H9 (cell line): Measurements from ENCODE around the gene MBD5. TPM values are rescaled to one million over a fixed set of nuclear protein-coding genes. Genes with fewer than 3 reads are reported as not detected.

Experiments
- DNase-seq: peaks from one replicate; pipeline ENCODE4 v3.0.0-alpha.2; 2017
- H2AFZ ChIP-seq: one replicate; pipeline ENCODE4 v1.6.1; 2013; ENCODE audit warnings: mild to moderate bottlenecking, low read length, control low read depth, moderate library complexity
- H2AK5ac ChIP-seq: 2 replicates; pipeline ENCODE4 v1.6.1; 2013; ENCODE audit warnings: low read length, control low read depth, mixed read lengths; ENCODE audit not compliant: insufficient read length
- H2BK120ac ChIP-seq: one replicate; pipeline ENCODE4 v1.6.1; 2013; ENCODE audit warnings: low read depth, mild to moderate bottlenecking, low read length, control low read depth, inconsistent platforms; ENCODE audit not compliant: poor library complexity, severe bottlenecking
- H2BK12ac ChIP-seq: 2 replicates; pipeline ENCODE4 v1.6.1; 2013; ENCODE audit warnings: low read length, control low read depth, mixed read lengths, low read depth; ENCODE audit not compliant: insufficient read length
- H2BK15ac ChIP-seq: 2 replicates; pipeline ENCODE4 v1.6.1; 2013; ENCODE audit warnings: low read depth, low read length, control low read depth
- H2BK20ac ChIP-seq: one replicate; pipeline ENCODE4 v1.6.1; 2013; ENCODE audit warnings: low read depth, mild to moderate bottlenecking, low read length, control low read depth, inconsistent platforms; ENCODE audit not compliant: poor library complexity, severe bottlenecking
- H2BK5ac ChIP-seq: 2 replicates; pipeline ENCODE4 v1.6.1; 2013; ENCODE audit warnings: low read length, control low read depth, mixed read lengths; ENCODE audit not compliant: insufficient read length
- H3K14ac ChIP-seq: 2 replicates; pipeline ENCODE4 v1.6.1; 2013; ENCODE audit warnings: low read length, control low read depth; ENCODE audit not compliant: insufficient read depth
- H3K18ac ChIP-seq: 2 replicates; pipeline ENCODE4 v1.6.1; 2013; ENCODE audit warnings: low read depth, mild to moderate bottlenecking, mixed read lengths, low read length, control low read depth; ENCODE audit not compliant: insufficient read length
- H3K23ac ChIP-seq: 2 replicates; pipeline ENCODE4 v1.6.1; 2013; ENCODE audit warnings: low read length, control low read depth, mixed read lengths, low read depth; ENCODE audit not compliant: insufficient read length
- H3K23me2 ChIP-seq: 2 replicates; pipeline ENCODE4 v1.6.1; 2013; ENCODE audit warnings: low read depth, mild to moderate bottlenecking, mixed read lengths, low read length, control low read depth; ENCODE audit not compliant: insufficient read length, poor library complexity, severe bottlenecking
- H3K27ac ChIP-seq: 2 replicates; pipeline ENCODE4 v1.5.1; 2013; ENCODE audit warnings: low read length, control low read depth, mixed read lengths, low read depth; ENCODE audit not compliant: insufficient read length
- H3K27me3 ChIP-seq: 2 replicates; pipeline ENCODE4 v1.6.1; 2013; ENCODE audit warnings: low read length, control low read depth, inconsistent platforms; ENCODE audit not compliant: insufficient read depth
- H3K4ac ChIP-seq: 2 replicates; pipeline ENCODE4 v1.6.1; 2013; ENCODE audit warnings: low read depth, mild to moderate bottlenecking, control low read depth, inconsistent platforms, low read length, moderate library complexity
- H3K4me1 ChIP-seq: 2 replicates; pipeline ENCODE4 v1.6.1; 2013; ENCODE audit warnings: low read length, control low read depth, inconsistent platforms; ENCODE audit not compliant: insufficient read depth
- H3K4me2 ChIP-seq: 2 replicates; pipeline ENCODE4 v1.6.1; 2013; ENCODE audit warnings: low read length, control low read depth, mixed read lengths; ENCODE audit not compliant: insufficient read length, insufficient read depth
- H3K56ac ChIP-seq: 2 replicates; pipeline ENCODE4 v1.6.1; 2013; ENCODE audit warnings: low read depth, mild to moderate bottlenecking, mixed read lengths, low read length, control low read depth; ENCODE audit not compliant: insufficient read length
- H3K79me1 ChIP-seq: 2 replicates; pipeline ENCODE4 v1.6.1; 2013; ENCODE audit warnings: low read depth, mild to moderate bottlenecking, moderate library complexity, low read length, control low read depth, inconsistent platforms; ENCODE audit not compliant: insufficient read depth, poor library complexity, severe bottlenecking
- H3K79me2 ChIP-seq: 2 replicates; pipeline ENCODE4 v1.6.1; 2013; ENCODE audit warnings: low read length, control low read depth, inconsistent platforms; ENCODE audit not compliant: insufficient read depth
- H3K9ac ChIP-seq: 2 replicates; pipeline ENCODE4 v1.6.1; 2013; ENCODE audit warnings: low read length, control low read depth, mixed read lengths; ENCODE audit not compliant: insufficient read length; ENCODE audit errors: extremely low read depth
- H3K9me3 ChIP-seq: one replicate; pipeline ENCODE4 v1.6.1; 2013; ENCODE audit warnings: low read depth, low read length, inconsistent platforms; ENCODE audit not compliant: control insufficient read depth
- H3T11ph ChIP-seq: one replicate; pipeline ENCODE4 v1.6.1; 2013; ENCODE audit warnings: mild to moderate bottlenecking, low read length, control low read depth, inconsistent platforms
- H4K20me1 ChIP-seq: one replicate; pipeline ENCODE4 v1.6.1; 2013; ENCODE audit not compliant: control insufficient read depth, insufficient read length, insufficient read depth
- H4K5ac ChIP-seq: 2 replicates; pipeline ENCODE4 v1.6.1; 2013; ENCODE audit warnings: low read depth, mild to moderate bottlenecking, mixed read lengths, low read length, control low read depth; ENCODE audit not compliant: insufficient read length
- H4K8ac ChIP-seq: replicated peaks from 2 replicates; pipeline ENCODE4 v1.6.1; 2013; ENCODE audit warnings: low read length, control low read depth, mixed read lengths, low read depth; ENCODE audit not compliant: insufficient read length
- H4K91ac ChIP-seq: 2 replicates; pipeline ENCODE4 v1.6.1; 2013; ENCODE audit warnings: low read depth, mild to moderate bottlenecking, moderate library complexity, mixed read lengths, low read length, control low read depth; ENCODE audit not compliant: insufficient read length
- H3K27ac Mint-ChIP-seq, 3 experiments: 2 replicates in 2 of 3; 3 replicates in 1 of 3; pipeline ENCODE4 v1.8.0; 2020 to 2021; ENCODE audit warnings: mixed read lengths in 3 of 3, mild to moderate bottlenecking in 1 of 3, moderate library complexity in 1 of 3
- H3K27me3 Mint-ChIP-seq: 2 replicates; pipeline ENCODE4 v1.8.0; 2021; ENCODE audit warnings: low read depth, mild to moderate bottlenecking, moderate library complexity, mixed read lengths
- H3K36me3 Mint-ChIP-seq, 3 experiments: 2 replicates in 2 of 3; 3 replicates in 1 of 3; pipeline ENCODE4 v1.8.0; 2020 to 2021; ENCODE audit warnings: low read depth in 3 of 3, mixed read lengths in 3 of 3; ENCODE audit not compliant: insufficient read depth in 1 of 3
- H3K4me1 Mint-ChIP-seq, 2 experiments: 2 replicates each; pipeline ENCODE4 v1.8.0; 2020; ENCODE audit warnings: mixed read lengths in 2 of 2
- H3K4me3 Mint-ChIP-seq, 2 experiments: 2 replicates in 1 of 2; 3 replicates in 1 of 2; pipeline ENCODE4 v1.8.0; 2020 to 2021; ENCODE audit warnings: mild to moderate bottlenecking in 2 of 2, mixed read lengths in 2 of 2, moderate library complexity in 1 of 2
- H3K9me3 Mint-ChIP-seq, 2 experiments: 2 replicates in 1 of 2; 3 replicates in 1 of 2; pipeline ENCODE4 v1.8.0; 2020; ENCODE audit warnings: mild to moderate bottlenecking in 2 of 2, mixed read lengths in 2 of 2, moderate library complexity in 1 of 2
- CTCF ChIP-seq: fragments of 200-600 bp; sonication (generic); conservative IDR thresholded peaks from 3 replicates; pipeline ENCODE4 v1.8.0; 2021; ENCODE audit warnings: antibody characterized with exemption, mild to moderate bottlenecking
- WGBS: extraction: QIAGEN DNeasy Blood & Tissue Kit; methylation state at CpG from one replicate; pipeline ENCODE4 v1.1.7; 2013; ENCODE audit warnings: missing lambda C conversion rate, low lambda C conversion rate, mixed read lengths; ENCODE audit not compliant: insufficient read length; ENCODE audit errors: extremely low coverage; 5-methylcytosine and 5-hydroxymethylcytosine counted together
- total RNA-seq: library from RNA; stranded (reverse); gene quantifications from 2 replicates; pipeline ENCODE4 v1.2.1, GENCODE V29; 2021

MBD5 gene
- total RNA-seq, 1 experiment from 2014 or later: 23.1 TPM

DNA sequence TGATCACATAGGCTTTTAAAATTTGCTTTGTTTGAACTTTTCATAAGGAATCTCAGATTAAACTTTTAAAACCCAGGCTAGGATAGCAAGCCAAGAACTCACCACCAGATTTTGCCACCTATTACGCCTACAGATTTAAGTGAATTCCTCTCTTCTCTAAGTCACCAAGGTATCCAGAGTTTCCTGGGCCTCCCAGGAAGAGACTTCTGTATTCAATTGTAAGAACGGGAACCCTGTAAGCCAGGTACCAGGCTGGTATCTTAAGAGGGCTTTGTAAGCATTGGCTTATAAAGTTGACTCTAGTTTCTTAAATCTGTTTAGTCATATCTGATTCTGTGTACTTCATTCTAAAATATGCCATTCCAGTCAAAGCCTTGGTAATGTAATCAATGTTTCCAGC, 285.1 kb downstream of the MBD5 start:
- no CpG with 5 or more reads among the region's 2 CpGs for WGBS
- Histone ChIP-seq H3T11ph (no peak overlapping the region), H3K79me1 (no peaks in the 10 kb centered on the region), H3K18ac (no peak overlapping the region), H2BK5ac (no peak overlapping the region), H4K20me1 (no peaks in the 10 kb centered on the region), H4K5ac (no peak overlapping the region), H4K91ac (no peak overlapping the region), H2BK120ac (no peak overlapping the region), H4K8ac (no peak overlapping the region), H3K79me2 (no peaks in the 10 kb centered on the region), H3K23me2 (no peaks in the 10 kb centered on the region), H3K56ac (no peak overlapping the region), H2AFZ (no peak overlapping the region), H2BK15ac (no peak overlapping the region), H3K9me3 (no peaks in the 10 kb centered on the region), H2AK5ac (no peak overlapping the region), H3K4me2 (no peak overlapping the region), H2BK12ac (no peak overlapping the region), H3K4me1 (peaks cover 3% of the 10 kb centered on the region; the same call in 1 of the 2 replicates), H3K23ac (no peak overlapping the region), H3K27me3 (no peaks in the 10 kb centered on the region), H3K14ac (no peak overlapping the region), H3K4ac (no peak overlapping the region), H3K9ac (no peak overlapping the region), H2BK20ac (no peak overlapping the region), H3K27ac (no peak overlapping the region)
- Mint-ChIP-seq H3K27ac (peak overlapping the region in 1 of 3 experiments; percentile 87; a peak in 2 of 7 replicates), H3K9me3 (peaks cover 3 to 8% of the 10 kb centered on the region in 2 experiments; a peak in 4 of 5 replicates), H3K27me3 (no peaks in the 10 kb centered on the region), H3K4me1 (peaks cover 50 to 52% of the 10 kb centered on the region in 2 experiments), H3K36me3 (peaks cover 3 to 17% (median 6%) of the 10 kb centered on the region in 3 experiments; a peak in 5 of 7 replicates), H3K4me3 (no peak overlapping the region)
- no peak for DNase-seq
- TF ChIP-seq CTCF: no peak
